GM18507 (cell line): ENCODE measurements around the gene FLT1.
A peak's percentile ranks its signal among the peaks of the same experiment; 100 is the strongest.

Experiments used
- DNase-seq: peaks from one replicate; pipeline ENCODE4 v3.0.0; 2011; ENCODE audit warnings: low read depth; ENCODE audit not compliant: insufficient read length; ENCODE audit errors: extremely low spot score
- FAIRE-seq: peaks from 2 replicates; lab custom pipeline; 2011; peaks lifted over from hg19 to GRCh38; lab: Jason Lieb, UNC

Gene FLT1

GRCh38 chr13:28528848-28529247, 33.9 kb upstream of the FLT1 start:
- FAIRE-seq (no peak), DNase-seq (no peak)

GRCh38 chr13:28528388-28528787, 33.5 kb upstream of the FLT1 start:
- DNase-seq = no peak
- no peak for FAIRE-seq

- FAIRE-seq = peak; percentile 83
- DNase-seq = no peak
These were observed 32.7 kb upstream of the FLT1 start for GRCh38 chr13:28527629-28528028.

- FAIRE-seq = no peak
- DNase-seq = no peak
These were observed 31.9 kb upstream of the FLT1 start for GRCh38 chr13:28526876-28527275.

- no peak for DNase-seq
- no peak for FAIRE-seq
These were observed 27.9 kb upstream of the FLT1 start for GRCh38 chr13:28522871-28523270.

- FAIRE-seq (no peak), DNase-seq (no peak)
These were observed 18.8 kb upstream of the FLT1 start for GRCh38 chr13:28513745-28514144.

GRCh38 chr13:28510542-28510941, 15.6 kb upstream of the FLT1 start:
- FAIRE-seq (no peak), DNase-seq (no peak)

- no peak for FAIRE-seq
- no peak for DNase-seq
These were observed 15.1 kb upstream of the FLT1 start for GRCh38 chr13:28510066-28510465.

- DNase-seq = no peak
- FAIRE-seq = no peak
These were observed 10.7 kb upstream of the FLT1 start for GRCh38 chr13:28505543-28506135.

- DNase-seq (no peak), FAIRE-seq (no peak)
These were observed 8.4 kb upstream of the FLT1 start for GRCh38 chr13:28503182-28503967.

- FAIRE-seq = no peak
These were observed 6.6 kb upstream of the FLT1 start for GRCh38 chr13:28501547-28501946.

GRCh38 chr13:28499609-28500008, 4.7 kb upstream of the FLT1 start:
- DNase-seq (no peak), FAIRE-seq (no peak)

More at GRCh38 chr13:28501547-28501946, 6.6 kb upstream of the FLT1 start:
- no peak for DNase-seq

GRCh38 chr13:28498481-28499115, 3.7 kb upstream of the FLT1 start:
- FAIRE-seq = no peak
- no peak for DNase-seq

- FAIRE-seq (no peak), DNase-seq (no peak)
These were observed 2.4 kb upstream of the FLT1 start for GRCh38 chr13:28497143-28497876.

- DNase-seq = no peak
- no peak for FAIRE-seq
These were observed 1.2 kb upstream of the FLT1 start for GRCh38 chr13:28496188-28496564.

GRCh38 chr13:28495538-28496187, 735 bp upstream of the FLT1 start:
- DNase-seq (no peak), FAIRE-seq (no peak)

- FAIRE-seq (no peak), DNase-seq (no peak)
These were observed 487 bp downstream of the FLT1 start for GRCh38 chr13:28494504-28494777.

GRCh38 chr13:28493740-28494503, 1.0 kb downstream of the FLT1 start:
- FAIRE-seq (no peak), DNase-seq (no peak)
